WTC11 (cell line): Measurements from ENCODE around the gene SLC25A22.

Experiments
- CREB1 ChIP-seq: sonication (generic); formaldehyde crosslinking; IDR thresholded peaks from 2 replicates; pipeline ENCODE4 v1.8.0; 2023; ENCODE audit warnings: mild to moderate bottlenecking, missing genetic modification reagents
- CREM ChIP-seq: sonication (generic); formaldehyde crosslinking; IDR thresholded peaks from 2 replicates; pipeline ENCODE4 v1.8.1; 2022; ENCODE audit warnings: mild to moderate bottlenecking, missing genetic modification reagents, moderate library complexity
- CTCF ChIP-seq: fragments of 200-600 bp; IDR thresholded peaks from 2 replicates; pipeline ENCODE4 v1.8.0; 2022; ENCODE audit warnings: antibody characterized with exemption
- E2F1 ChIP-seq: sonication (generic); formaldehyde crosslinking; IDR thresholded peaks from 2 replicates; pipeline ENCODE4 v1.8.0; 2022; ENCODE audit warnings: mild to moderate bottlenecking, missing genetic modification reagents
- NFE2L1 ChIP-seq: sonication (generic); formaldehyde crosslinking; IDR thresholded peaks from 2 replicates; pipeline ENCODE4 v1.8.1; 2023; ENCODE audit warnings: missing genetic modification reagents
- NR3C1 ChIP-seq: sonication (generic); formaldehyde crosslinking; conservative IDR thresholded peaks from 2 replicates; pipeline ENCODE4 v1.8.1; 2023; ENCODE audit warnings: low read depth, mild to moderate bottlenecking, missing genetic modification reagents
- PRRX2 ChIP-seq: fragments of 250-450 bp; sonication (Bioruptor Pico); IDR thresholded peaks from 2 replicates; pipeline ENCODE4 v1.8.0; 2021; ENCODE audit warnings: mild to moderate bottlenecking
- TEAD1 ChIP-seq: sonication (generic); formaldehyde crosslinking; IDR thresholded peaks from 2 replicates; pipeline ENCODE4 v1.8.0; 2022; ENCODE audit warnings: mild to moderate bottlenecking, missing genetic modification reagents
- ZNF232 ChIP-seq: sonication (generic); formaldehyde crosslinking; IDR thresholded peaks from 2 replicates; pipeline ENCODE4 v1.8.0; 2022; ENCODE audit warnings: mild to moderate bottlenecking, missing genetic modification reagents
- ZNF512 ChIP-seq: sonication (generic); formaldehyde crosslinking; IDR thresholded peaks from 2 replicates; pipeline ENCODE4 v1.8.1; 2022; ENCODE audit warnings: missing genetic modification reagents, borderline replicate concordance

- no peak for TF ChIP-seq CTCF
- no peak for TF ChIP-seq ZNF512 (CRISPR knock-in tag)
- TF ChIP-seq CREB1 (CRISPR knock-in tag), result no peak
- TF ChIP-seq TEAD1 (CRISPR knock-in tag), result no peak
- no peak for TF ChIP-seq PRRX2 (CRISPR knock-in tag)
- TF ChIP-seq ZNF232 (CRISPR knock-in tag), result no peak
- TF ChIP-seq NFE2L1 (CRISPR knock-in tag), result no peak
- TF ChIP-seq CREM, result no peak
- no peak for TF ChIP-seq E2F1 (CRISPR knock-in tag)
- no peak for TF ChIP-seq NR3C1 (CRISPR knock-in tag)
These were observed 4.8 kb upstream of the SLC25A22 start for GRCh38 chr11:802693-803466.
